ENCODE data around the gene LRRC9.

GRCh38 chr14:60111732-60112131, 191.8 kb downstream of the LRRC9 start:
- TF ChIP-seq CTCF (IDR thresholded peaks at IDR 0.05), result no peak
- no peak for TF ChIP-seq ZFX (IDR thresholded peaks at IDR 0.05; ENCODE audit: borderline replicate concordance)

Measured in 22Rv1 (cell line).